Pancreas (tissue), 10 donors: ENCODE data around the gene LTO1. TPM values are rescaled to one million over a fixed set of nuclear protein-coding genes. Genes with fewer than 3 reads are reported as not detected.

Experiments used
- ATAC-seq, 4 donors: fragments of 200-7000 bp; cut with Tn5 transposase; one replicate each; pipeline versions ENCODE4 v1.8.0 to v1.9.1; 2020; ENCODE audit warnings: mild to moderate bottlenecking in 4 of 4, moderate library complexity in 4 of 4
- DNase-seq, 6 donors: peaks; one replicate each; pipeline ENCODE4 v3.0.0-alpha.2; 2020
- FAIRE-seq: peaks from 2 replicates; lab custom pipeline; 2012; peaks lifted over from hg19 to GRCh38; lab: Jason Lieb, UNC
- H3K27ac ChIP-seq, 4 donors: fragments of 200-600 bp; sonication (generic); 1 replicate in 3 of 4; 2 replicates in 1 of 4; pipeline versions ENCODE4 v1.5.0 to v1.8.0; 2020
- H3K27me3 ChIP-seq, 4 donors: fragments of 200-600 bp; one replicate each; pipeline ENCODE4 v1.8.0; 2021
- H3K36me3 ChIP-seq, 3 donors: fragments of 200-600 bp; sonication (generic) in 1 of 3; one replicate each; pipeline versions ENCODE4 v1.5.0 to v1.8.0; 2020 to 2021
- H3K4me1 ChIP-seq, 3 donors: fragments of 200-600 bp; one replicate each; pipeline ENCODE4 v1.8.0; 2021
- H3K4me3 ChIP-seq, 4 donors: fragments of 200-600 bp; sonication (generic) in 2 of 4; one replicate each; pipeline versions ENCODE4 v1.5.0 to v1.8.0; 2020 to 2021
- H3K9me3 ChIP-seq, 4 donors: fragments of 200-600 bp; one replicate each; pipeline ENCODE4 v1.8.0; 2021
- CTCF ChIP-seq, 4 donors: fragments of 200-600 bp; sonication (generic) in 3 of 4; IDR thresholded peaks; one replicate each; pipeline versions ENCODE4 v1.5.0 to v1.8.0; 2021; ENCODE audit warnings: antibody characterized with exemption in 4 of 4
- WGBS, 2 donors: extraction: QIAGEN DNeasy Blood & Tissue Kit; methylation state at CpG; one replicate each; pipeline ENCODE4 v1.1.7; 2013; 5-methylcytosine and 5-hydroxymethylcytosine counted together
- intact Hi-C, 3 donors: fragments of 100-400 bp; cut with DNase I; formaldehyde crosslinking; loops; one replicate each; pipeline versions ENCODE4 v1.11.1 to v1.14.2; 2022
- polyA plus RNA-seq, 2 donors: library from polyadenylated mRNA; stranded (reverse); fragments of 200-250 nt; gene quantifications; one replicate each; pipeline ENCODE4 v1.2.3, GENCODE V29; 2013
- total RNA-seq, 6 donors: library from RNA; stranded (reverse); fragmentation: NEBNext Ultra II Directional in 4 of 6; extraction: Animal tissue kit (Norgen Biotek cat#: 25700) in 4 of 6; gene quantifications; one replicate each; pipeline versions ENCODE4 v1.2.1 to v1.2.4, GENCODE V29; 2021 to 2023
- donor health status: healthy with polysubstance abuse.
- donor health status: DM: no; HTN: no; CAD: no; lungs with moderate emphysema.
- donor health status: DM: no; HTN: no; CAD: no.
- donor health status: control.
- donor health status: control.
- donor health status: Bipolar disorder and iron deficiency.
- donor health status: DM: yes; HTN: yes; CAD: no.
- donor health status: DM: no; HTN: no; CAD: no.
- donor health status: DM: no; HTN: no; CAD: no.
- donor health status: DM: yes; HTN: yes; CAD: no.

Gene LTO1
- total RNA-seq (10 to 100 TPM in 4 of 6 donors, 1 to 10 TPM in 2; 7.7 to 13.3 (median 12.1) TPM), polyA plus RNA-seq (10 to 100 TPM; 24.2 to 27.8 TPM)

GRCh38 chr11:69674886-69675714 lies at the start of gene LTO1:
TSS of gene LTO1 (minus strand) at chr11:69675353. CDS start at chr11:69675239, 114 bp downstream.
- TF ChIP-seq CTCF (IDR thresholded peaks at IDR 0.05): no peak
- Histone ChIP-seq H3K4me1 (peaks cover 0 to 11% (median 6%) of the 10 kb centered on the region in 3 donors), H3K4me3 (peak within 1 kb of the TSS; percentile 61 to 100 (median 100)), H3K27ac (peak within 1 kb of the TSS; percentile 42 to 64 (median 58)), H3K36me3 (peaks cover 0 to 10% (median 0%) of the 10 kb centered on the region in 3 donors), H3K27me3 (no peaks in the 10 kb centered on the region), H3K9me3 (no peaks in the 10 kb centered on the region)
- ATAC-seq (peak; percentile 99 to 100 (median 99)), DNase-seq (peak; percentile 93 to 100 (median 97)), FAIRE-seq (no peak)
- 3% methylated on average over 71 to 72 of the region's 72 CpGs for WGBS, 2 donors
- intact Hi-C loops: no loop called here

- Histone ChIP-seq H3K36me3 (no peaks in the 10 kb centered on the region), H3K4me3 (peak overlapping the region in 1 of 4 donors; percentile 1), H3K27me3 (no peaks in the 10 kb centered on the region), H3K9me3 (no peaks in the 10 kb centered on the region), H3K27ac (no peak overlapping the region), H3K4me1 (no peaks in the 10 kb centered on the region)
- FAIRE-seq (no peak), ATAC-seq (peak; percentile 53 to 97 (median 75)), DNase-seq (peak in 2 of 6 donors; percentile 19 to 34)
- peak in 1 of 4 donors; percentile 14 for TF ChIP-seq CTCF (IDR thresholded peaks at IDR 0.05)
- WGBS, 2 donors: 14 to 15% methylated on average over 9 of the region's 9 CpGs
- intact Hi-C loops: no loop called here
Observed at GRCh38 chr11:69721745-69722144, 46.6 kb upstream of the LTO1 start.

GRCh38 chr11:69721106-69721505 lies 46.0 kb upstream of the LTO1 start:
- Histone ChIP-seq H3K36me3 (no peaks in the 10 kb centered on the region), H3K9me3 (no peaks in the 10 kb centered on the region), H3K4me3 (no peak overlapping the region), H3K27me3 (no peaks in the 10 kb centered on the region), H3K4me1 (no peaks in the 10 kb centered on the region), H3K27ac (no peak overlapping the region)
- WGBS, 2 donors: 59% methylated on average over 14 of the region's 14 CpGs
- DNase-seq (no peak), ATAC-seq (no peak), FAIRE-seq (no peak)
- intact Hi-C loops: no loop called here
- no peak for TF ChIP-seq CTCF (IDR thresholded peaks at IDR 0.05)

- no peaks in the 10 kb centered on the region for H3K27me3 ChIP-seq
- H3K9me3 ChIP-seq: no peaks in the 10 kb centered on the region
- no peak for ATAC-seq
- H3K4me1 ChIP-seq: no peaks in the 10 kb centered on the region
- no peak overlapping the region for H3K27ac ChIP-seq
- FAIRE-seq: no peak
- no peak for DNase-seq
- intact Hi-C loops: no loop called here
- no peaks in the 10 kb centered on the region for H3K36me3 ChIP-seq
- no peak overlapping the region for H3K4me3 ChIP-seq
- no peak for TF ChIP-seq CTCF (IDR thresholded peaks at IDR 0.05)
- WGBS, 2 donors: 55 to 65% methylated on average over 8 of the region's 8 CpGs
Observed at GRCh38 chr11:69718912-69719311, 43.8 kb upstream of the LTO1 start.

- H3K4me1 ChIP-seq: no peaks in the 10 kb centered on the region
- no peak overlapping the region for H3K27ac ChIP-seq
- FAIRE-seq: no peak
- H3K4me3 ChIP-seq: no peak overlapping the region
- intact Hi-C loops: no loop called here
- peak in 2 of 4 donors; percentile 35 to 49 for ATAC-seq
- WGBS, 2 donors: 2 to 5% methylated on average over 13 of the region's 13 CpGs
- DNase-seq: no peak
- no peaks in the 10 kb centered on the region for H3K36me3 ChIP-seq
- no peaks in the 10 kb centered on the region for H3K27me3 ChIP-seq
- TF ChIP-seq CTCF (IDR thresholded peaks at IDR 0.05): peak in 3 of 4 donors; percentile 10 to 17 (median 17)
- H3K9me3 ChIP-seq: no peaks in the 10 kb centered on the region
Observed at GRCh38 chr11:69718147-69718546, 43.0 kb upstream of the LTO1 start.
